Esophagus squamous epithelium (tissue), 5 donors: Measurements from ENCODE around the gene ZNF341. TPM values are rescaled to one million over a fixed set of nuclear protein-coding genes. Genes with fewer than 3 reads are reported as not detected.
A peak's percentile ranks its signal among the peaks of the same experiment; 100 is the strongest.

Source experiments
- DNase-seq: peaks from one replicate; lab custom pipeline; 2025; lab: John Stamatoyannopoulos, UW
- H3K27ac ChIP-seq, 4 donors: fragments of 200-600 bp; sonication (generic); one replicate each; pipeline ENCODE4 v1.5.1; 2016 to 2019; ENCODE audit warnings: mild to moderate bottlenecking in 1 of 4
- H3K27me3 ChIP-seq, 4 donors: fragments of 200-600 bp; sonication (generic); 1 replicate in 3 of 4; 2 replicates in 1 of 4; pipeline versions ENCODE4 v1.5.1 to v1.6.0; 2017 to 2021; ENCODE audit warnings: antibody characterized with exemption in 1 of 4
- H3K36me3 ChIP-seq, 3 donors: fragments of 200-600 bp; sonication (generic); one replicate each; pipeline ENCODE4 v1.5.1; 2016 to 2019
- H3K4me1 ChIP-seq, 3 donors: fragments of 200-600 bp; sonication (generic); one replicate each; pipeline ENCODE4 v1.5.1; 2017 to 2019
- H3K4me3 ChIP-seq, 4 donors: fragments of 200-600 bp; sonication (generic); 1 replicate in 3 of 4; 2 replicates in 1 of 4; pipeline ENCODE4 v1.5.1; 2016 to 2019; ENCODE audit warnings: mild to moderate bottlenecking in 2 of 4, moderate library complexity in 1 of 4
- H3K9me3 ChIP-seq, 3 donors: fragments of 200-600 bp; sonication (generic); one replicate each; pipeline ENCODE4 v1.5.1; 2016 to 2019
- POLR2A ChIP-seq, 4 donors: fragments of 450-650 bp; IDR thresholded peaks; one replicate each; pipeline ENCODE4 v1.6.1; 2017; ENCODE audit warnings: antibody characterized with exemption in 4 of 4, mild to moderate bottlenecking in 4 of 4, moderate library complexity in 3 of 4
- WGBS, 2 donors: methylation state at CpG; one replicate each; pipeline ENCODE4 v1.1.5; 2018; 5-methylcytosine and 5-hydroxymethylcytosine counted together
- intact Hi-C: fragments of 100-400 bp; cut with DNase I; formaldehyde crosslinking; loops from one replicate; pipeline ENCODE4 v1.15.0; 2022
- total RNA-seq, 4 donors: library from RNA; depleted of rRNA; stranded (reverse); fragments of >200 nt; gene quantifications; one replicate each; pipeline ENCODE4 v1.1.0, GENCODE V29; 2016
- TF ChIP-seq, protein P1 (sequence below), 6 experiments: fragments of 450-650 bp in 4 of 6; fragments of 200-600 bp in 2 of 6; sonication (generic) in 2 of 6; IDR thresholded peaks; one replicate each; pipeline ENCODE4 v1.5.1; 2016 to 2019; ENCODE audit warnings: antibody characterized with exemption in 6 of 6, mild to moderate bottlenecking in 4 of 6, moderate library complexity in 4 of 6
- donor health status: DM: yes; HTN: yes; CAD: no.

ZNF341 gene
- total RNA-seq, 4 donors from 2014 or later: 1.7 to 4.0 (median 3.2) TPM

DNA sequence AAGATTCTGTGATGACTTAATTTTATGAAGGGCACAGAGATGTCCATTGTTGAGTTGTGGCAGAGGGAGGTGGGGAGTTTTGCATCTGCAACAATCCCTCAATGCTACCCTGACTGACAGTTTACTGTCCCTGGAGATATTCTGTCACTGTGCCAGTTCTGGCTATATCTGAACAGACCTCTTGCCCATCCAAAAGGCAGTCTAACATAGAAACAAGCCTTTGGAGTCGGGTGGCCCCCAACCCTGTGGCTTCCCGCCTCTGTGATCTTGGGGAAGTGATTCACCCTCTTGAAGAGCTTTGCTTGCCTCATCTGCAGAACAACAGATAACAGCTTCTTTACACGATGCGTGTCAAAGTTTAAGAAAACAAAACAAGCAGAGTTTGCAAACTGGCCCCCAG is 41.8 kb upstream of the ZNF341 start:
- DNase-seq: no peak
- no peaks in the 10 kb centered on the region for H3K36me3 ChIP-seq
- no peak overlapping the region for H3K27ac ChIP-seq
- H3K9me3 ChIP-seq: no peaks in the 10 kb centered on the region
- intact Hi-C loops: no loop called here
- peaks cover 12 to 30% (median 12%) of the 10 kb centered on the region in 3 donors for H3K4me1 ChIP-seq
- no peaks in the 10 kb centered on the region for H3K27me3 ChIP-seq
- no peak overlapping the region for H3K4me3 ChIP-seq
- WGBS, 2 donors: 30 to 48% methylated on average over 3 to 4 of the region's 4 CpGs
- TF ChIP-seq POLR2A (IDR thresholded peaks at IDR 0.05): no peak
- TF ChIP-seq, protein P1, sequence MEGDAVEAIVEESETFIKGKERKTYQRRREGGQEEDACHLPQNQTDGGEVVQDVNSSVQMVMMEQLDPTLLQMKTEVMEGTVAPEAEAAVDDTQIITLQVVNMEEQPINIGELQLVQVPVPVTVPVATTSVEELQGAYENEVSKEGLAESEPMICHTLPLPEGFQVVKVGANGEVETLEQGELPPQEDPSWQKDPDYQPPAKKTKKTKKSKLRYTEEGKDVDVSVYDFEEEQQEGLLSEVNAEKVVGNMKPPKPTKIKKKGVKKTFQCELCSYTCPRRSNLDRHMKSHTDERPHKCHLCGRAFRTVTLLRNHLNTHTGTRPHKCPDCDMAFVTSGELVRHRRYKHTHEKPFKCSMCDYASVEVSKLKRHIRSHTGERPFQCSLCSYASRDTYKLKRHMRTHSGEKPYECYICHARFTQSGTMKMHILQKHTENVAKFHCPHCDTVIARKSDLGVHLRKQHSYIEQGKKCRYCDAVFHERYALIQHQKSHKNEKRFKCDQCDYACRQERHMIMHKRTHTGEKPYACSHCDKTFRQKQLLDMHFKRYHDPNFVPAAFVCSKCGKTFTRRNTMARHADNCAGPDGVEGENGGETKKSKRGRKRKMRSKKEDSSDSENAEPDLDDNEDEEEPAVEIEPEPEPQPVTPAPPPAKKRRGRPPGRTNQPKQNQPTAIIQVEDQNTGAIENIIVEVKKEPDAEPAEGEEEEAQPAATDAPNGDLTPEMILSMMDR (IDR thresholded peaks at IDR 0.05): no peak

DNA sequence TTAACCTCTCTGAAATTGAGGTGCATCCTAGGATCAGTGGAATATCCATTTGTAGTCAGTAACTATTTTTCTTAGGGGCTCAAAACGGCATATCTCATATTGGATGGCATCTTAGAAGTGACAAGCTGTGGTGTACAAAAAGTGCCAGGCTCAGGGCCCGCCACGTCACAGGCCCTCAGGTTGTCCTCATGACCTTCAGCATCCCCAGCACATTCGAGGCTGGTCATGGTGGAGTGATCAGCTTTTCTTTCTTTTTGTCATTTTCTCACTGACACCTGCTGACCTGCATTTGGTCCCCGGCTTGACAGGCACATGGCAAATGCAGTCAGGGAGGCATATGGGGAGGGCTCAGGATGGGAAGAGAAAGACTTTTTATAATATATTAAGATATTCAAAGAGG is 38.5 kb upstream of the ZNF341 start:
- peak overlapping the region in 1 of 4 donors; percentile 55 for H3K27ac ChIP-seq
- intact Hi-C loops: no loop called here
- 72 to 78% methylated on average over 5 of the region's 5 CpGs for WGBS, 2 donors

DNA sequence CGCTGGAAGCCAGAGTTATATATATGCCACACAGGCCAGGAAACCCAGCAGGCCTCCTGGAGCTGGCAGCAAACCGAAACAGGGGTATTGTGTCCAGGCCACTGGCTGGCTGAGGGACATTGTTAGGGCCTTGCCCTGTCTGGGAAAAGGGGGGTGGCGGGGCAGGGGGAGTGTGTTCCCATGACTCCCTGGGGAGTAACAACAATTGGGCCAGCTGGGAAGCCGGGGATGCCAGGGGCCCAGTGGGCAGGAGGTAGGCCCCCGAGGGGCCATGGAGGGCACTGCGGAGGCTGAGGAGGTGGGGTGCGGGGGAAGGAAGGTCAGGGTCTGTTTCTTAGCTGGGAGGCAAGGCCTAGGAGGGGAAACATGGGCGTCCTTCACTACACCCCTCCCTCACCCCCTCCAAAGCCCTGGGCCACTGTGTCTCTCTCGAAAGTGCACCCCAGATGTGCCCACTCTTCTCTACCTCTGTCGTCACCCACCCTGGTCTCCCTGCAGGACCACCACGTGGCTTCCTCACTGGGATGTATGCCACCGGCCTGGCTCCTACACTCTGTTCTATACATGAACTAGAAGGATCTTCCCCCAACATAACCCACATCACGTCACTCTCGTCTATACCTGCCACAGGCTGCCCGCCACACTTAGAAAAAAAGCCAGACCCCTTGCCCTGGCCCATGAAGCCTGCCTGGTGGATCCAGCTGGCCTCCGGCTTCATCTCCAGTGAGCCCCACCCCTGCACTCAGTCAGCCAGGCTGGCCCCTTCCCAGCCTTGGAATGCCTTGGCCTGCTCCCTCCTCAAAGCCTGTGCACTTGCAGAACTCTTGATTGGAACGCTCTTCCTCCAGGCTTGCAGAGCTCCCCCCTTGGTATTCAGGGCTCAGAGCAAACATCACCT is 37.8 kb upstream of the ZNF341 start:
- intact Hi-C loops: no loop called here
- H3K36me3 ChIP-seq: no peaks in the 10 kb centered on the region

More for the DNA sequence above, 38.5 kb upstream of the ZNF341 start:
- Histone ChIP-seq H3K36me3 (no peaks in the 10 kb centered on the region), H3K4me3 (no peak overlapping the region), H3K4me1 (peaks cover 0 to 33% (median 0%) of the 10 kb centered on the region in 3 donors), H3K9me3 (no peaks in the 10 kb centered on the region), H3K27me3 (no peaks in the 10 kb centered on the region)
- no peak for DNase-seq
- TF ChIP-seq, protein P1 (IDR thresholded peaks at IDR 0.05): no peak

DNA sequence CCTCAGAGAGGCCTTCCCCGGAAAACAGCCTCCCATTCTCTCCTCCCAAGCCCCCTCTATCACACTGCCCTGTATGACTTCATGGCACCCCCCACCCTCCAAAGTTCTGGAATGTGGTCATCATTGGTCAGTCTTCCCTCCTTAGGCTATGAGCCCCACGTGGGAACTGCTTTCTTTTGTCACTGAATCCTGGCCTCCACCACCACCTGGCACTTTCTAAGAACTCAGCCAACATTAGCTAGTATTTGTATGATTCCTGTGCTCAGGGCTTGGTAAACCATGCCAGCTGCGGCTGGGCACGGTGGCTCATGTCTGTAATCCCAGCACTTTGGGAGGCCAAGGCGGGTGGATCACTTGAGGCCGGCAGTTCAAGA is 37.2 kb upstream of the ZNF341 start:
- no peak for TF ChIP-seq POLR2A (IDR thresholded peaks at IDR 0.05)
- TF ChIP-seq, protein P1 (IDR thresholded peaks at IDR 0.05): no peak
- Histone ChIP-seq H3K4me3 (no peak overlapping the region), H3K27me3 (no peaks in the 10 kb centered on the region), H3K9me3 (no peaks in the 10 kb centered on the region), H3K36me3 (no peaks in the 10 kb centered on the region), H3K27ac (peak overlapping the region in 3 of 4 donors; percentile 23 to 68 (median 68)), H3K4me1 (peaks cover 0 to 33% (median 0%) of the 10 kb centered on the region in 3 donors)
- 36 to 48% methylated on average over 2 of the region's 6 CpGs for WGBS, 2 donors
- intact Hi-C loops: no loop called here
- no peak for DNase-seq

More for the DNA sequence above, 37.8 kb upstream of the ZNF341 start:
- no peak overlapping the region for H3K4me3 ChIP-seq
- no peaks in the 10 kb centered on the region for H3K27me3 ChIP-seq
- 58 to 72% methylated on average over 5 to 13 of the region's 17 CpGs for WGBS, 2 donors
- peak overlapping the region in 3 of 4 donors; percentile 49 to 68 (median 55) for H3K27ac ChIP-seq
- peaks cover 0 to 33% (median 0%) of the 10 kb centered on the region in 3 donors for H3K4me1 ChIP-seq
- no peaks in the 10 kb centered on the region for H3K9me3 ChIP-seq
- DNase-seq: no peak
- TF ChIP-seq, protein P1 (IDR thresholded peaks at IDR 0.05): no peak
- TF ChIP-seq POLR2A (IDR thresholded peaks at IDR 0.05): no peak

DNA sequence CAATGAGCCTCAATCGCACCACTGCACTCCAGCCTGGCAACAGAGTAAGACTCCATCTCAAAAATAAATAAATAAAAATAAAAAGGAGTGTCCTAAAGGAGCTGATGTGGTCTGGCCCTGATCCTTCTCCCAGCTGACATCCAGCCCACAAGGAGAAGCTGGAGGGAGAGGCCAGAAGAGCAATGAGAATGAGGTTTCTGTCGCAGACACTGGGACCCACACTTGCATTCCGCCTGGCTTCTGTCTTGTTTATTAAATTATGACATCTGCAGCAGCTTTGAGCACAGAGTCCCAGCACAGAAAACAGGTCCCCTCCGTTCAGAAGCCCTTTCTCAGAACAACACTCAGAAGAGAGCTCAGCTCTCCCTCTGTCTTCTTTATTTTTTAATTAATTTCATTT is 35.3 kb upstream of the ZNF341 start:
- intact Hi-C loops: no loop called here
- Histone ChIP-seq H3K36me3 (no peaks in the 10 kb centered on the region), H3K4me1 (peaks cover 0 to 33% (median 0%) of the 10 kb centered on the region in 3 donors), H3K27me3 (no peaks in the 10 kb centered on the region), H3K27ac (peak overlapping the region in 2 of 4 donors; percentile 23), H3K9me3 (no peaks in the 10 kb centered on the region), H3K4me3 (no peak overlapping the region)
- TF ChIP-seq, protein P1 (IDR thresholded peaks at IDR 0.05): no peak
- 69 to 78% methylated on average over 4 of the region's 4 CpGs for WGBS, 2 donors
- DNase-seq: no peak
